ENCODE results near the gene NDUFS8. TPM values are rescaled to one million over a fixed set of nuclear protein-coding genes. Genes with fewer than 3 reads are reported as not detected.

Gene NDUFS8
- total RNA-seq, 2 donors from 2014 or later: 150 to 168 TPM

DNA sequence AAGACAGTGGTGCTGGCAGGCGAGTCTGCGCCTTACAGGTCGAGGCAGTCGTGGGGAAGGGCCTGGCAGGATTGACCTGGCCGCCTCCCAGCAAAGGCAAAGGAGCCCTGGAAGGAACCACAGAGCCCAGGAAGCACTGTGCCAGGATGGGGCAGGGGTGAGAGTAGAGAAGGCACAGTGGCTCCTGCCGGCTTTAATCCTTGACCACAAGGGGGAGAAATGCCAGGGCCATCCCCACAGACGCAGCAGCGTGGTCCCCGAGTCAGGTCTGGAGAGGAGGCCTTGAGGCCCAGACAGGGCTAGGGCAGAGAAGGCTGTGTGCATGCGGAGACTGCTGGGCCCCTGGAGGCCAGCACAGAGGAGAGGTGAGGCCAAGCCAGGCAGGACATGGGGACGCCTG, 9.9 kb upstream of the NDUFS8 start:
- H3K4me3 ChIP-seq (ENCODE audit: low read length): no peak overlapping the region
- Mint-ChIP-seq H3K4me3 (no peak overlapping the region), H3K27me3 (ENCODE audit: insufficient read depth) (no peaks in the 10 kb centered on the region), H3K4me1 (peaks cover 6% of the 10 kb centered on the region), H3K36me3 (ENCODE audit: low read depth) (peaks cover 9% of the 10 kb centered on the region), H3K9me3 (no peaks in the 10 kb centered on the region), H3K27ac (no peak overlapping the region)
- H3K27me3 ChIP-seq (ENCODE audit: control insufficient read depth, insufficient read depth, low read length, poor library complexity, severe bottlenecking): no peaks in the 10 kb centered on the region
- no peak overlapping the region for H3K27ac ChIP-seq (ENCODE audit: low read depth, low read length)
- H3K9me3 ChIP-seq (ENCODE audit: control insufficient read depth, low read length): no peaks in the 10 kb centered on the region
- H3K4me1 ChIP-seq (ENCODE audit: control insufficient read depth, insufficient read depth, low read length): no peaks in the 10 kb centered on the region
- no peak overlapping the region for H3K9ac ChIP-seq (ENCODE audit: extremely low read depth, low read length, poor library complexity, severe bottlenecking)
- DNase-seq: peak; percentile 86
- no peaks in the 10 kb centered on the region for H3K36me3 ChIP-seq (ENCODE audit: control insufficient read depth, insufficient read depth, low read length)
- TF ChIP-seq, protein P1, sequence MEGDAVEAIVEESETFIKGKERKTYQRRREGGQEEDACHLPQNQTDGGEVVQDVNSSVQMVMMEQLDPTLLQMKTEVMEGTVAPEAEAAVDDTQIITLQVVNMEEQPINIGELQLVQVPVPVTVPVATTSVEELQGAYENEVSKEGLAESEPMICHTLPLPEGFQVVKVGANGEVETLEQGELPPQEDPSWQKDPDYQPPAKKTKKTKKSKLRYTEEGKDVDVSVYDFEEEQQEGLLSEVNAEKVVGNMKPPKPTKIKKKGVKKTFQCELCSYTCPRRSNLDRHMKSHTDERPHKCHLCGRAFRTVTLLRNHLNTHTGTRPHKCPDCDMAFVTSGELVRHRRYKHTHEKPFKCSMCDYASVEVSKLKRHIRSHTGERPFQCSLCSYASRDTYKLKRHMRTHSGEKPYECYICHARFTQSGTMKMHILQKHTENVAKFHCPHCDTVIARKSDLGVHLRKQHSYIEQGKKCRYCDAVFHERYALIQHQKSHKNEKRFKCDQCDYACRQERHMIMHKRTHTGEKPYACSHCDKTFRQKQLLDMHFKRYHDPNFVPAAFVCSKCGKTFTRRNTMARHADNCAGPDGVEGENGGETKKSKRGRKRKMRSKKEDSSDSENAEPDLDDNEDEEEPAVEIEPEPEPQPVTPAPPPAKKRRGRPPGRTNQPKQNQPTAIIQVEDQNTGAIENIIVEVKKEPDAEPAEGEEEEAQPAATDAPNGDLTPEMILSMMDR (conservative IDR thresholded peaks at IDR 0.05): peak; percentile 66
- WGBS, 2 experiments (ENCODE audit: insufficient coverage in 1 of 2, insufficient read length in 1 of 2): 68 to 69% methylated on average over 11 of the region's 11 CpGs

DNA sequence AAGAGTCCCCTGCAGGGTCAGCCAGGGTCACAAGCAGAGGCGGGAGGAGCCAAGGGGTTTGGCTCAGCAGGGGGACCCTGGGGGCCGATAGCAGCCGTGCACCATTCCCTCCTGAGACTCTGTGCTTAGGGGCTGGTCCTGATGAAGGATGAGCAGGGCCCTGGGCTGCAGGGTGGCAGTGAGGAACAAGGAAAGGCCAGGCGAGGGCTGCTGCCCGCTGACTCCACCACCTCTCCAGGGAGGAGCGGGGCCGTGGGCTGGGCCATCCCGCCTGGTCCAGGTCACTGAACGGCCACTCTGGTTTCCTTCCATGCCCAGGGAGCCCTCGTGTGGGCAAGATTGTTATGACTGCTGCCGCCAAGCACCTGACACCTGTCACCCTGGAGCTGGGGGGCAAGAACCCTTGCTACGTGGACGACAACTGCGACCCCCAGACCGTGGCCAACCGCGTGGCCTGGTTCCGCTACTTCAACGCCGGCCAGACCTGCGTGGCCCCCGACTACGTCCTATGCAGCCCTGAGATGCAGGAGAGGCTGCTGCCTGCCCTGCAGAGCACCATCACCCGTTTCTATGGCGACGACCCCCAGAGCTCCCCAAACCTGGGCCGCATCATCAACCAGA, 9.2 kb upstream of the NDUFS8 start:
- Histone ChIP-seq H3K4me1 (ENCODE audit: control insufficient read depth, insufficient read depth, low read length) (no peaks in the 10 kb centered on the region), H3K27ac (ENCODE audit: low read depth, low read length) (no peak overlapping the region), H3K9ac (ENCODE audit: extremely low read depth, low read length, poor library complexity, severe bottlenecking) (no peak overlapping the region), H3K4me3 (ENCODE audit: low read length) (no peak overlapping the region), H3K27me3 (ENCODE audit: control insufficient read depth, insufficient read depth, low read length, poor library complexity, severe bottlenecking) (no peaks in the 10 kb centered on the region), H3K9me3 (ENCODE audit: control insufficient read depth, low read length) (no peaks in the 10 kb centered on the region), H3K36me3 (ENCODE audit: control insufficient read depth, insufficient read depth, low read length) (no peaks in the 10 kb centered on the region)
- TF ChIP-seq, protein P1 (conservative IDR thresholded peaks at IDR 0.05): peak; percentile 54
- peak; percentile 79 for DNase-seq
- H3K27me3 Mint-ChIP-seq (ENCODE audit: insufficient read depth): no peaks in the 10 kb centered on the region
- peaks cover 6% of the 10 kb centered on the region for H3K4me1 Mint-ChIP-seq
- no peak overlapping the region for H3K4me3 Mint-ChIP-seq
- peaks cover 14% of the 10 kb centered on the region for H3K36me3 Mint-ChIP-seq (ENCODE audit: low read depth)
- H3K9me3 Mint-ChIP-seq: no peaks in the 10 kb centered on the region
- H3K27ac Mint-ChIP-seq: no peak overlapping the region
- WGBS, 2 experiments (ENCODE audit: insufficient coverage in 1 of 2, insufficient read length in 1 of 2): 77 to 80% methylated on average over 10 to 27 of the region's 27 CpGs

DNA sequence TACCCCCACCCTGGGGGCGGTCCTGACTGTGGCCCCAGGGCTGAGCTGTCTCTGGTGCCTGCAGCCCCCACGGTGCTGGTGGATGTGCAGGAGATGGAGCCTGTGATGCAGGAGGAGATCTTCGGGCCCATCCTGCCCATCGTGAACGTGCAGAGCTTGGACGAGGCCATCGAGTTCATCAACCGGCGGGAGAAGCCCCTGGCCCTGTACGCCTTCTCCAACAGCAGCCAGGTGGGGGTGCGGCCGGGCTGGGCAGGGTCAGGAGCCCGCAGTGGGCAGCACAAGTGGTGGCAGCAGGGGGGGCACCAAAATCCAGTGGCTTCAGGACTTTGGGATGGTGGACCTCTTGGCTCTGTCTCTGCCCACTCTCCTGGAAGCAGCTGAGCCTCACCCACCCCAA, 8.0 kb upstream of the NDUFS8 start:
- Mint-ChIP-seq H3K9me3 (no peaks in the 10 kb centered on the region), H3K4me3 (no peak overlapping the region), H3K27ac (no peak overlapping the region), H3K36me3 (ENCODE audit: low read depth) (peaks cover 15% of the 10 kb centered on the region), H3K4me1 (peaks cover 6% of the 10 kb centered on the region), H3K27me3 (ENCODE audit: insufficient read depth) (no peaks in the 10 kb centered on the region)
- 88 to 90% methylated on average over 11 to 13 of the region's 13 CpGs for WGBS, 2 experiments (ENCODE audit: insufficient coverage in 1 of 2, insufficient read length in 1 of 2)
- Histone ChIP-seq H3K4me1 (ENCODE audit: control insufficient read depth, insufficient read depth, low read length) (no peaks in the 10 kb centered on the region), H3K9ac (ENCODE audit: extremely low read depth, low read length, poor library complexity, severe bottlenecking) (no peak overlapping the region), H3K36me3 (ENCODE audit: control insufficient read depth, insufficient read depth, low read length) (no peaks in the 10 kb centered on the region), H3K9me3 (ENCODE audit: control insufficient read depth, low read length) (no peaks in the 10 kb centered on the region), H3K27ac (ENCODE audit: low read depth, low read length) (no peak overlapping the region), H3K27me3 (ENCODE audit: control insufficient read depth, insufficient read depth, low read length, poor library complexity, severe bottlenecking) (no peaks in the 10 kb centered on the region), H3K4me3 (ENCODE audit: low read length) (no peak overlapping the region)
- TF ChIP-seq, protein P1 (conservative IDR thresholded peaks at IDR 0.05): no peak
- DNase-seq: no peak
